Thyroid gland (tissue), 4 donors: ENCODE results near the gene C18orf54. TPM values are rescaled to one million over a fixed set of nuclear protein-coding genes. Genes with fewer than 3 reads are reported as not detected.

Experiments used
- DNase-seq, 2 donors: peaks; one replicate each; pipeline ENCODE4 v3.0.0-alpha.2; 2019
- H3K27ac ChIP-seq, 3 donors: fragments of 200-600 bp; sonication (generic); 1 replicate in 2 of 3; 2 replicates in 1 of 3; pipeline ENCODE4 v1.5.1; 2016 to 2019; ENCODE audit warnings: mild to moderate bottlenecking in 1 of 3, moderate library complexity in 1 of 3
- H3K27me3 ChIP-seq: fragments of 200-600 bp; sonication (generic); one replicate; pipeline ENCODE4 v1.5.1; 2019
- H3K36me3 ChIP-seq, 2 donors: fragments of 200-600 bp; sonication (generic); one replicate each; pipeline ENCODE4 v1.5.1; 2016 to 2019
- H3K4me1 ChIP-seq, 2 donors: fragments of 200-600 bp; sonication (generic); one replicate each; pipeline ENCODE4 v1.5.1; 2017 to 2019
- H3K4me3 ChIP-seq, 3 donors: fragments of 200-600 bp; sonication (generic); replicated peaks in 1 of 3; 1 replicate in 2 of 3; 2 replicates in 1 of 3; pipeline ENCODE4 v1.5.1; 2016; ENCODE audit warnings: mild to moderate bottlenecking in 1 of 3
- H3K9me3 ChIP-seq: fragments of 200-600 bp; sonication (generic); one replicate; pipeline ENCODE4 v1.5.1; 2017
- POLR2A ChIP-seq, 2 donors: fragments of 450-650 bp; IDR thresholded peaks; one replicate each; pipeline ENCODE4 v1.6.1; 2017; ENCODE audit warnings: antibody characterized with exemption in 2 of 2, mild to moderate bottlenecking in 2 of 2, moderate library complexity in 1 of 2
- WGBS, 2 donors: methylation state at CpG; one replicate each; pipeline ENCODE4 v1.1.5; 2017; 5-methylcytosine and 5-hydroxymethylcytosine counted together
- intact Hi-C: fragments of 100-400 bp; cut with DNase I; formaldehyde crosslinking; loops from one replicate; pipeline ENCODE4 v1.15.1; 2023
- total RNA-seq, 4 donors: library from RNA; depleted of rRNA; stranded (reverse); fragments of >200 nt; gene quantifications; one replicate each; pipeline ENCODE4 v1.2.3, GENCODE V29; 2016
- TF ChIP-seq, protein P1 (sequence below), 6 experiments: fragments of 200-600 bp in 3 of 6; fragments of 450-650 bp in 3 of 6; sonication (generic) in 3 of 6; IDR thresholded peaks; one replicate each; pipeline ENCODE4 v1.5.1; 2016 to 2019; ENCODE audit warnings: antibody characterized with exemption in 6 of 6, mild to moderate bottlenecking in 2 of 6, inconsistent platforms in 1 of 6, moderate library complexity in 1 of 6

The C18orf54 gene
- total RNA-seq, 4 donors from 2014 or later = 0.96 to 2.2 (median 1.5) TPM

DNA sequence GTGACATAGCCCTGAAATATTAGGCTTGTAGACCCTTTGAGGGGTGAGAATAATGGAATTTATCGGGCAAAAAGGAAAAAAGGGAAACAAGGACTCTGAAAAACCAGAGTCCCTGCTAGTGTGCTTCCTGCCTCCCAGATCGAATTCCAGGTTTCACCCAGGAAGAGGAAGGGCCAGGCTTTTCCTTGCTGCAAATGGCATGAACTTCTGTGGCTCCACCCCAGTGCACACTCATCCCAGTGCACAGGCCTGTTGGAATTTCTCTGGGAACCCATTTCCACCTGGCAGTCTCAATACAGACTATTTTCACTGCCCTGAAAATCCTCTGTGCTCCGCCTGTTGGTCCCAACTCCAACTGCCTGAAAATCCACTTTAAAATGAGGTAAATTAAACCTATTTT is 29.9 kb downstream of the C18orf54 start:
- no peaks in the 10 kb centered on the region for H3K36me3 ChIP-seq
- H3K9me3 ChIP-seq = no peaks in the 10 kb centered on the region
- WGBS, 2 donors = 90% methylated on average over 3 of the region's 3 CpGs
- H3K4me1 ChIP-seq = no peaks in the 10 kb centered on the region
- H3K27ac ChIP-seq = no peak overlapping the region
- DNase-seq = no peak
- intact Hi-C loops = no loop called here
- no peaks in the 10 kb centered on the region for H3K27me3 ChIP-seq
- no peak overlapping the region for H3K4me3 ChIP-seq
- TF ChIP-seq, protein P1, sequence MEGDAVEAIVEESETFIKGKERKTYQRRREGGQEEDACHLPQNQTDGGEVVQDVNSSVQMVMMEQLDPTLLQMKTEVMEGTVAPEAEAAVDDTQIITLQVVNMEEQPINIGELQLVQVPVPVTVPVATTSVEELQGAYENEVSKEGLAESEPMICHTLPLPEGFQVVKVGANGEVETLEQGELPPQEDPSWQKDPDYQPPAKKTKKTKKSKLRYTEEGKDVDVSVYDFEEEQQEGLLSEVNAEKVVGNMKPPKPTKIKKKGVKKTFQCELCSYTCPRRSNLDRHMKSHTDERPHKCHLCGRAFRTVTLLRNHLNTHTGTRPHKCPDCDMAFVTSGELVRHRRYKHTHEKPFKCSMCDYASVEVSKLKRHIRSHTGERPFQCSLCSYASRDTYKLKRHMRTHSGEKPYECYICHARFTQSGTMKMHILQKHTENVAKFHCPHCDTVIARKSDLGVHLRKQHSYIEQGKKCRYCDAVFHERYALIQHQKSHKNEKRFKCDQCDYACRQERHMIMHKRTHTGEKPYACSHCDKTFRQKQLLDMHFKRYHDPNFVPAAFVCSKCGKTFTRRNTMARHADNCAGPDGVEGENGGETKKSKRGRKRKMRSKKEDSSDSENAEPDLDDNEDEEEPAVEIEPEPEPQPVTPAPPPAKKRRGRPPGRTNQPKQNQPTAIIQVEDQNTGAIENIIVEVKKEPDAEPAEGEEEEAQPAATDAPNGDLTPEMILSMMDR (IDR thresholded peaks at IDR 0.05) = no peak
- no peak for TF ChIP-seq POLR2A (IDR thresholded peaks at IDR 0.05)

DNA sequence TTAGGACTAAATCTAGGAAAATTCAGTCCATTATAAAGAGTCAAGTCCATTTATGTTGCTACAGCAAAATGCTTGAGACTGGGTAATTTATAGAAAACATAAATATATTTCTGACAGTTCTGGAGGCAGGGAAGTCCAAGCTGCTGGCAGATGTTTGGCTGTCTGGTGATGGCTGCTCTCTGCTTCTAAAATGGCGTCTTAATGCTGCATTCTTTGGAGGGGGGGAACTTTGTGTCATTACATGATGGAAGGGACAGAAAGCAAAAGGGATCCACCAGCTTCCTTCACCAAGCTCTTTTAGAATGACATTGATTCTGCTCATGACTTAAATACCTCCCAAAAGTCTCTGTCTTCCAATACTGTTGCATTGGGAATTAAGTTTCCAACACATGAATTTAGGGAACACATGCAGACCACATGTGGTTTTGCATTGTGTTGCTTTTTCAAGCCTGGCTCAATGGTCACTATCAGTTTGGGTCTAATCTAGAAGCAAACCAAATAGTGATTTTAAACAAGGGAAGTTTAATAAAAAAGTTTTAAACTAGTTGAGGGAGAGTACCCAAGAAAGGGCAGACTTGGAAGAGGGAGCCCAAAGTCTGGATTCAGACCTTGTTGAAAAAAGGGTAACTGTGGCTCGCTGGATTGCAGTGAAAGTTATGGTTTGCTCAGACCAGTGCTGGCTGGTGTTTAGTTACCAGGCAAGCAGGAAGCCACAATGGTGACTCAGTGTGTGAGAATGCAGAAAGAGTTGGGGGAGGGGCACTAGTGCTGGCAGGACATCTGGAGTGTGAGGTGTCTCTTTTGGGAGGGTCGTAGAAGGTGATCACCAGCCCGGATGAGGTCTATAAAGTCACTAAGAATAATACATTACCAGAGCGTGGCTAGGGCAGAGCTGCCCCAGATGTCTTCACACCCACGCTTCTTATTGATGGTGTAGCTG is 30.8 kb downstream of the C18orf54 start:
- no peaks in the 10 kb centered on the region for H3K9me3 ChIP-seq
- no peak overlapping the region for H3K27ac ChIP-seq
- no peaks in the 10 kb centered on the region for H3K27me3 ChIP-seq
- peak in 1 of 2 donors; percentile 4 for DNase-seq
- no peak for TF ChIP-seq POLR2A (IDR thresholded peaks at IDR 0.05)
- TF ChIP-seq, protein P1 (IDR thresholded peaks at IDR 0.05) = no peak
- H3K36me3 ChIP-seq = no peaks in the 10 kb centered on the region
- no peaks in the 10 kb centered on the region for H3K4me1 ChIP-seq
- WGBS, 2 donors = 65 to 67% methylated on average over 6 of the region's 6 CpGs
- intact Hi-C loops = no loop called here
- no peak overlapping the region for H3K4me3 ChIP-seq

DNA sequence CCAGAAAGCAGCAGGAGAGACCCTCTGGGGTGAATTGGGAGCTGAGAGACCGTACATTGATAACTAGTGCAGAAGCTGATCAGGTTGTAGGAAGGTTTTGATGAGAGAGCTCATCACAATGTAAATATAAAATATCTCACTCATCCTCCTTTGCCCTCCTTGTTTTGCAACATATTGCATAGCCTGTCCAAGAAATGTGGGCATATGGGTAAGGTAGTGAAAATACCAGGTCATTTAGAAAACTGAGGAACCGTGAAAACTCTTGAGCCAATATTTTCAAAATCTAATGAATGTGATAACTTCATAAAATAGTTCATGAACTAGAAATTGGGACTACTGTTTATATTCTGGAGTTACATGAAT is 31.4 kb downstream of the C18orf54 start:
- WGBS, 2 donors = 47 to 69% methylated on average over 2 of the region's 2 CpGs
- H3K4me3 ChIP-seq = no peak overlapping the region
- H3K27ac ChIP-seq = no peak overlapping the region
- H3K9me3 ChIP-seq = no peaks in the 10 kb centered on the region
- no peaks in the 10 kb centered on the region for H3K36me3 ChIP-seq
- H3K27me3 ChIP-seq = no peaks in the 10 kb centered on the region
- no peak for DNase-seq
- H3K4me1 ChIP-seq = no peaks in the 10 kb centered on the region
- intact Hi-C loops = no loop called here
- TF ChIP-seq, protein P1 (IDR thresholded peaks at IDR 0.05) = no peak
- no peak for TF ChIP-seq POLR2A (IDR thresholded peaks at IDR 0.05)

DNA sequence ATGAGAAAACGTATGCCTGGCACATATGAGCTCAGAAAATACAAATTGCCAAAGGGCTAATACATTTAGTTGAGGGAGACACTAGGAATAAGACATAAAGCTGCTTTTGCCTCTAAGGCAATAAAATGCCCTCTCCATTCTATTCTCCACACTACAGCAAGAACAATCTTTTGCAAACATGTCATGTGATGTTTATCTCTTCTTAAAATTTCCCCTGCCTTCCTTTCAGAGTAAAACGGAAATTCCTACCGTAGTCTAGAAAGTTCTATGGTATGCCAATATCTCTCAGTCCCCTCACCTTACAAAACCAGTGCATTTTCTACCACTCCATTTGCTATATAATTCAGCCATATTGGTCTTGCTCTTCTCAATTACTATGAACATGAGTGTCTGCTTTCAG is 33.1 kb downstream of the C18orf54 start:
- H3K4me1 ChIP-seq = no peaks in the 10 kb centered on the region
- intact Hi-C loops = no loop called here

More for the DNA sequence above, 33.1 kb downstream of the C18orf54 start:
- no peaks in the 10 kb centered on the region for H3K36me3 ChIP-seq
- H3K27me3 ChIP-seq = no peaks in the 10 kb centered on the region
- H3K9me3 ChIP-seq = no peaks in the 10 kb centered on the region
- H3K4me3 ChIP-seq = no peak overlapping the region
- H3K27ac ChIP-seq = no peak overlapping the region
- 78 to 79% methylated on average over 3 of the region's 3 CpGs for WGBS, 2 donors
- no peak for DNase-seq
- TF ChIP-seq, protein P1 (IDR thresholded peaks at IDR 0.05) = no peak
- TF ChIP-seq POLR2A (IDR thresholded peaks at IDR 0.05) = no peak
